Ectodermal cell (in vitro differentiated cells): Measurements from ENCODE around the gene RAB2B. TPM values are rescaled to one million over a fixed set of nuclear protein-coding genes. Genes with fewer than 3 reads are reported as not detected.

Source experiments
- H3K27ac ChIP-seq: 2 replicates; pipeline ENCODE4 v1.7.0; 2013; ENCODE audit warnings: mild to moderate bottlenecking, low read depth, low read length; ENCODE audit not compliant: insufficient read depth, poor library complexity, severe bottlenecking
- H3K27me3 ChIP-seq: 2 replicates; pipeline ENCODE4 v1.7.0; 2013; ENCODE audit warnings: mild to moderate bottlenecking, low read length; ENCODE audit not compliant: insufficient read depth, control insufficient read depth, poor library complexity, severe bottlenecking
- H3K36me3 ChIP-seq: one replicate; pipeline ENCODE4 v1.7.0; 2013; ENCODE audit warnings: low read length; ENCODE audit not compliant: control insufficient read depth, insufficient read depth
- H3K4me1 ChIP-seq: one replicate; pipeline ENCODE4 v1.7.0; 2013; ENCODE audit warnings: low read length; ENCODE audit not compliant: control insufficient read depth, insufficient read depth
- H3K4me3 ChIP-seq: 2 replicates; pipeline ENCODE4 v1.7.0; 2013; ENCODE audit warnings: low read depth, low read length, control low read depth; ENCODE audit not compliant: insufficient read depth
- H3K9me3 ChIP-seq: 2 replicates; pipeline ENCODE4 v1.7.0; 2013; ENCODE audit warnings: mild to moderate bottlenecking, low read length, moderate library complexity; ENCODE audit not compliant: control insufficient read depth
- WGBS, 2 experiments: methylation state at CpG; one replicate each; pipeline ENCODE4 v1.1.7; 2013; ENCODE audit warnings: missing lambda C conversion rate in 2 of 2; 5-methylcytosine and 5-hydroxymethylcytosine counted together
- polyA plus RNA-seq, 4 experiments: library from polyadenylated mRNA; stranded (reverse); fragments of 50-300 nt; gene quantifications; one replicate each; pipeline ENCODE4 v1.2.3, GENCODE V29; 2013

Gene RAB2B
- 34.7 TPM for polyA plus RNA-seq (2013, experiment 1 of 4)
- 35.5 TPM for polyA plus RNA-seq (2013, experiment 2 of 4)
- 25.7 TPM for polyA plus RNA-seq (2013, experiment 3 of 4)
- 28.2 TPM for polyA plus RNA-seq (2013, experiment 4 of 4)

GRCh38 chr14:21476925-21477681 is at the start of gene RAB2B, which contains the start of gene TOX4:
Gene RAB2B, minus strand, starts transcription at chr14:21476959. Its CDS starts 87 bp downstream, at chr14:21476872.
Gene TOX4, plus strand, starts transcription at chr14:21477195. Its CDS starts 84 bp downstream, at chr14:21477279.
- no peaks in the 10 kb centered on the region for H3K9me3 ChIP-seq
- H3K4me1 ChIP-seq: peaks cover 5% of the 10 kb centered on the region
- H3K4me3 ChIP-seq: peak within 1 kb of the TSS; percentile 99
- WGBS, 2 experiments: 1% methylated on average over 49 of the region's 49 CpGs
- peak within 1 kb of the TSS; percentile 63 for H3K27ac ChIP-seq
- H3K36me3 ChIP-seq: peaks cover 8% of the 10 kb centered on the region
- H3K27me3 ChIP-seq: no peaks in the 10 kb centered on the region

- no peaks in the 10 kb centered on the region for H3K9me3 ChIP-seq
- H3K27me3 ChIP-seq: no peaks in the 10 kb centered on the region
- peak within 1 kb of the TSS; percentile 97 for H3K27ac ChIP-seq
- H3K4me3 ChIP-seq: peak within 1 kb of the TSS; percentile 84
- peaks cover 37% of the 10 kb centered on the region for H3K36me3 ChIP-seq
- H3K4me1 ChIP-seq: peaks cover 68% of the 10 kb centered on the region
- WGBS, 2 experiments: 1% methylated on average over 43 of the region's 43 CpGs
These were observed 49.4 kb upstream of the RAB2B start, which contains the start of gene SALL2 for GRCh38 chr14:21525962-21526671. Gene SALL2, minus strand, starts transcription at chr14:21526346. Its CDS starts 219 bp downstream, at chr14:21526127.

- H3K36me3 ChIP-seq: peaks cover 37% of the 10 kb centered on the region
These were observed 48.8 kb upstream of the RAB2B start for GRCh38 chr14:21525571-21525961.

GRCh38 chr14:21524575-21525490 is 48.1 kb upstream of the RAB2B start:
- H3K27me3 ChIP-seq: no peaks in the 10 kb centered on the region
- WGBS, 2 experiments: 73 to 74% methylated on average over 18 of the region's 18 CpGs
- H3K4me1 ChIP-seq: peaks cover 62% of the 10 kb centered on the region
- peak overlapping the region; percentile 84 for H3K4me3 ChIP-seq
- H3K27ac ChIP-seq: peak overlapping the region; percentile 22
- H3K9me3 ChIP-seq: no peaks in the 10 kb centered on the region
- H3K36me3 ChIP-seq: peaks cover 37% of the 10 kb centered on the region

More at GRCh38 chr14:21525571-21525961, 48.8 kb upstream of the RAB2B start:
- 8 to 9% methylated on average over 10 to 11 of the region's 12 CpGs for WGBS, 2 experiments
- Histone ChIP-seq H3K9me3 (no peaks in the 10 kb centered on the region), H3K27ac (peak overlapping the region; percentile 97), H3K4me3 (peak overlapping the region; percentile 84), H3K27me3 (no peaks in the 10 kb centered on the region), H3K4me1 (peaks cover 63% of the 10 kb centered on the region)

GRCh38 chr14:21523203-21523602 is 46.4 kb upstream of the RAB2B start:
- peaks cover 37% of the 10 kb centered on the region for H3K36me3 ChIP-seq
- H3K27me3 ChIP-seq: no peaks in the 10 kb centered on the region
- peaks cover 62% of the 10 kb centered on the region for H3K4me1 ChIP-seq
- peak overlapping the region; percentile 13 for H3K4me3 ChIP-seq
- WGBS, 2 experiments: 77 to 79% methylated on average over 7 of the region's 7 CpGs
- no peak overlapping the region for H3K27ac ChIP-seq
- no peaks in the 10 kb centered on the region for H3K9me3 ChIP-seq

- 85 to 89% methylated on average over 2 of the region's 2 CpGs for WGBS, 2 experiments
- Histone ChIP-seq H3K9me3 (no peaks in the 10 kb centered on the region), H3K36me3 (peaks cover 37% of the 10 kb centered on the region), H3K4me3 (no peak overlapping the region), H3K4me1 (peaks cover 54% of the 10 kb centered on the region), H3K27ac (no peak overlapping the region), H3K27me3 (no peaks in the 10 kb centered on the region)
These were observed 44.7 kb upstream of the RAB2B start for GRCh38 chr14:21521501-21521900.

GRCh38 chr14:21520767-21521166 is 44.0 kb upstream of the RAB2B start:
- H3K36me3 ChIP-seq: peaks cover 37% of the 10 kb centered on the region
- 91% methylated on average over 1 of the region's 1 CpG for WGBS, 2 experiments
- H3K9me3 ChIP-seq: no peaks in the 10 kb centered on the region
- H3K27me3 ChIP-seq: no peaks in the 10 kb centered on the region
- no peak overlapping the region for H3K4me3 ChIP-seq
- peaks cover 54% of the 10 kb centered on the region for H3K4me1 ChIP-seq
- H3K27ac ChIP-seq: no peak overlapping the region

GRCh38 chr14:21518725-21519124 is 42.0 kb upstream of the RAB2B start:
- WGBS, 2 experiments: 55 to 60% methylated on average over 2 of the region's 2 CpGs
- Histone ChIP-seq H3K36me3 (peaks cover 21% of the 10 kb centered on the region), H3K9me3 (no peaks in the 10 kb centered on the region), H3K4me3 (no peak overlapping the region), H3K4me1 (peaks cover 37% of the 10 kb centered on the region), H3K27me3 (no peaks in the 10 kb centered on the region), H3K27ac (no peak overlapping the region)

GRCh38 chr14:21514341-21514740 is 37.6 kb upstream of the RAB2B start:
- Histone ChIP-seq H3K27me3 (no peaks in the 10 kb centered on the region), H3K36me3 (no peaks in the 10 kb centered on the region), H3K27ac (no peak overlapping the region), H3K9me3 (no peaks in the 10 kb centered on the region), H3K4me1 (peaks cover 20% of the 10 kb centered on the region), H3K4me3 (no peak overlapping the region)
- 92 to 94% methylated on average over 1 of the region's 1 CpG for WGBS, 2 experiments
